Mucosa of rectum (tissue), 2 donors: ENCODE measurements around the gene ADAMTS17.

ENCODE experiments used
- H3K27ac ChIP-seq, 2 donors: one replicate each; pipeline ENCODE4 v1.7.0; 2013; ENCODE audit warnings: inconsistent platforms in 2 of 2, low read depth in 2 of 2, low read length in 2 of 2
- H3K27me3 ChIP-seq, 2 donors: one replicate each; pipeline ENCODE4 v1.7.0; 2013; ENCODE audit warnings: low read length in 2 of 2; ENCODE audit not compliant: control insufficient read depth in 2 of 2, insufficient read depth in 2 of 2
- H3K36me3 ChIP-seq, 2 donors: one replicate each; pipeline ENCODE4 v1.7.0; 2013; ENCODE audit warnings: low read length in 2 of 2; ENCODE audit not compliant: control insufficient read depth in 2 of 2, insufficient read depth in 2 of 2
- H3K4me1 ChIP-seq, 2 donors: one replicate each; pipeline ENCODE4 v1.7.0; 2013; ENCODE audit warnings: low read length in 2 of 2, mild to moderate bottlenecking in 1 of 2; ENCODE audit not compliant: control insufficient read depth in 2 of 2, insufficient read depth in 2 of 2
- H3K4me3 ChIP-seq, 2 donors: one replicate each; pipeline ENCODE4 v1.7.0; 2013; ENCODE audit warnings: low read length in 2 of 2
- H3K9ac ChIP-seq, 2 donors: one replicate each; pipeline ENCODE4 v1.7.0; 2013; ENCODE audit warnings: low read length in 2 of 2, low read depth in 1 of 2, mild to moderate bottlenecking in 1 of 2
- H3K9me3 ChIP-seq, 2 donors: one replicate each; pipeline ENCODE4 v1.7.0; 2013; ENCODE audit warnings: low read length in 2 of 2; ENCODE audit not compliant: control insufficient read depth in 2 of 2
- donor health status: healthy.
- donor health status: Normal muscosa, but diverticular disease.

Gene ADAMTS17

GRCh38 chr15:100211855-100212850, 129.6 kb downstream of the ADAMTS17 start:
- peak overlapping the region; percentile 33 to 38 for H3K4me3 ChIP-seq
- H3K9ac ChIP-seq: peak overlapping the region in 1 of 2 donors; percentile 11
- peak overlapping the region; percentile 40 to 67 for H3K27ac ChIP-seq
- H3K36me3 ChIP-seq: no peaks in the 10 kb centered on the region
- no peaks in the 10 kb centered on the region for H3K27me3 ChIP-seq
- H3K9me3 ChIP-seq: no peaks in the 10 kb centered on the region
- peaks cover 0 to 16% of the 10 kb centered on the region in 2 donors for H3K4me1 ChIP-seq

GRCh38 chr15:100210338-100210737, 131.4 kb downstream of the ADAMTS17 start:
- H3K9ac ChIP-seq: no peak overlapping the region

GRCh38 chr15:100208921-100209603, 132.7 kb downstream of the ADAMTS17 start:
- no peaks in the 10 kb centered on the region for H3K9me3 ChIP-seq
- no peak overlapping the region for H3K9ac ChIP-seq
- no peak overlapping the region for H3K4me3 ChIP-seq
- no peak overlapping the region for H3K27ac ChIP-seq
- no peaks in the 10 kb centered on the region for H3K36me3 ChIP-seq
- no peaks in the 10 kb centered on the region for H3K27me3 ChIP-seq
- peaks cover 5 to 36% of the 10 kb centered on the region in 2 donors for H3K4me1 ChIP-seq

More at GRCh38 chr15:100210338-100210737, 131.4 kb downstream of the ADAMTS17 start:
- no peaks in the 10 kb centered on the region for H3K36me3 ChIP-seq
- no peak overlapping the region for H3K4me3 ChIP-seq
- no peaks in the 10 kb centered on the region for H3K27me3 ChIP-seq
- H3K9me3 ChIP-seq: no peaks in the 10 kb centered on the region
- H3K27ac ChIP-seq: no peak overlapping the region
- H3K4me1 ChIP-seq: peaks cover 4 to 33% of the 10 kb centered on the region in 2 donors

GRCh38 chr15:100207053-100207452, 134.7 kb downstream of the ADAMTS17 start:
- no peaks in the 10 kb centered on the region for H3K36me3 ChIP-seq
- no peak overlapping the region for H3K27ac ChIP-seq

GRCh38 chr15:100206643-100207042, 135.1 kb downstream of the ADAMTS17 start:
- no peak overlapping the region for H3K27ac ChIP-seq
- no peak overlapping the region for H3K9ac ChIP-seq
- H3K27me3 ChIP-seq: no peaks in the 10 kb centered on the region

More at GRCh38 chr15:100207053-100207452, 134.7 kb downstream of the ADAMTS17 start:
- Histone ChIP-seq H3K4me1 (peaks cover 6 to 37% of the 10 kb centered on the region in 2 donors), H3K27me3 (no peaks in the 10 kb centered on the region), H3K9me3 (no peaks in the 10 kb centered on the region), H3K4me3 (no peak overlapping the region), H3K9ac (no peak overlapping the region)

DNA sequence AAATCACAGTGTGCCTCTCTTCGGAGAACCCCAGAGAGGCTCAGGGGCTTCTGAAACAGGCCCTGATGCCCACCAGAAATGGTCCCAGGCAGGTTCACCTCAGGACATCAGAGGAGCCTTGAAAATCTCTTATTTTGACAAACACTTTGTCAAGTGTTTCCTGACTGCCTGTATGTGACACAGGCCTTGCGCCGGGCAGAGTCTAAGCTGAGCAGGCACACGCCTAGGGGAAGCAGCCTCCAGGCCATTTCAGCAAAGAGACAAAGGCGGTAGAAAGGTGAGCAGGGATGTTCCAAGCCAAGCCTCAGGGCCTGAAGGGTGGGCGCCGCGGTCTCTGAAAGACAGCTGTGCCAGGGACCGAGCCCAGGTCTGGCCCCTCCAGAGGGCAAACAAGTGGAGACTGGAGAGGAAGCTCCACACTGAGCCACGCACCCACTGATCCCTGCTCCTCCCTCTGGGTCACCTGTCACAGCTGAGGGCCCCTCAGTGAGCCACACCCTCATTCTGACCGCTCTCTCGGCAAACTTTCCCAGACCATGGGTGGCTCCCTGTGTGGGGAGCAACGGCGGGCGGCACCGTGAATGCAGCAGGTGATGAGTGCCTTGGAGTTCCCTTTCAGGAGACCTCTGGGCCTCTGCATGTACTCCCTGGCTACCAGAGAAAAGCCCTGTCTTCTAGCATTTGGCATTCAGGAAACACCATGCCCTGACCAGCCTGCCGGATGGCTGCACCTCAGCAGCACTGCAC, 136.1 kb downstream of the ADAMTS17 start:
- H3K4me3 ChIP-seq: peak overlapping the region in 1 of 2 donors; percentile 7
- H3K27me3 ChIP-seq: no peaks in the 10 kb centered on the region
- no peaks in the 10 kb centered on the region for H3K9me3 ChIP-seq
- peak overlapping the region in 1 of 2 donors; percentile 13 for H3K9ac ChIP-seq
- peak overlapping the region in 1 of 2 donors; percentile 20 for H3K27ac ChIP-seq
- H3K4me1 ChIP-seq: peaks cover 12 to 39% of the 10 kb centered on the region in 2 donors
- H3K36me3 ChIP-seq: no peaks in the 10 kb centered on the region

More at GRCh38 chr15:100206643-100207042, 135.1 kb downstream of the ADAMTS17 start:
- H3K36me3 ChIP-seq: no peaks in the 10 kb centered on the region
- H3K9me3 ChIP-seq: no peaks in the 10 kb centered on the region
- no peak overlapping the region for H3K4me3 ChIP-seq
- peaks cover 10 to 37% of the 10 kb centered on the region in 2 donors for H3K4me1 ChIP-seq

DNA sequence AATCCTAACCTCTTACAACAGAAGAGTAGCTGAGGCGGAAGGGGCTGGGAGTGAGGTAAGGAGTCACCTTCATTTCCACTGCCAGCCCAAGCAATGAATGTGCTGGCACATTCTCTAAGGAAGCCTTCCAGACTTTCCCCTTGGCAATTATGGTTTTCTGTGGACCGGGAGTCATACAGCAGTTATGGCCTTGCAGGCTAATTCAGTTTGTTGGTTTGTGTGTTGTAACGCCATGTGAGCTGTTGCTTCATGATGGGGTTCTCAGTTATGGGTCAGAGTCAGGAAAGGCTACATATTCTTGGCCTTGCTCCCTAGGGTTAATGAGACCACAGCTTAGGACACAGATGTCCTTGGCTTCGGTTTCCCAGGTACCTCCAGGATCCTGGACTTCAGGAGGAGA, 137.0 kb downstream of the ADAMTS17 start:
- no peaks in the 10 kb centered on the region for H3K36me3 ChIP-seq
- H3K4me1 ChIP-seq: peaks cover 12 to 41% of the 10 kb centered on the region in 2 donors
- no peak overlapping the region for H3K9ac ChIP-seq
- H3K27ac ChIP-seq: no peak overlapping the region
- H3K4me3 ChIP-seq: no peak overlapping the region
- no peaks in the 10 kb centered on the region for H3K9me3 ChIP-seq
- no peaks in the 10 kb centered on the region for H3K27me3 ChIP-seq

DNA sequence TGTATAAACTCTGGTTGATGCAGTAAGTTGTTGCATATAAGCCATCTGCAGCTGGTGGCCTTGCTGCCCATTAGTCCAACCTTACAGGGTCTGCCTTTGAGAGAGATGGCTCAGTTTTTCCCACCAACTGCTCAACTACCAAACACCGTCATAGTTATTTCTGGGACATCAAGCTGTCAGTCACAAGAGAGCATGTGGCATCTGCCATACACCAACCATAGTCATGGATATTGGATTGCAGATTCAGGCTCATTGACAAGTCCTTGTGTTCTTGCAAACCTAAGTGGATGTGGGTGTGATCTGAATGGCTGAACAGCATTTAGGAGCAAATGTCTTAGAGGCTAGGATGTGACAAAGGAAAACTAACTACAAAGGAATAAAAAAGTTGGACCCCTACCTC, 137.6 kb downstream of the ADAMTS17 start:
- H3K36me3 ChIP-seq: no peaks in the 10 kb centered on the region
- no peak overlapping the region for H3K27ac ChIP-seq
- peaks cover 12 to 45% of the 10 kb centered on the region in 2 donors for H3K4me1 ChIP-seq
- no peaks in the 10 kb centered on the region for H3K27me3 ChIP-seq
- H3K9me3 ChIP-seq: no peaks in the 10 kb centered on the region
- no peak overlapping the region for H3K4me3 ChIP-seq
- no peak overlapping the region for H3K9ac ChIP-seq

DNA sequence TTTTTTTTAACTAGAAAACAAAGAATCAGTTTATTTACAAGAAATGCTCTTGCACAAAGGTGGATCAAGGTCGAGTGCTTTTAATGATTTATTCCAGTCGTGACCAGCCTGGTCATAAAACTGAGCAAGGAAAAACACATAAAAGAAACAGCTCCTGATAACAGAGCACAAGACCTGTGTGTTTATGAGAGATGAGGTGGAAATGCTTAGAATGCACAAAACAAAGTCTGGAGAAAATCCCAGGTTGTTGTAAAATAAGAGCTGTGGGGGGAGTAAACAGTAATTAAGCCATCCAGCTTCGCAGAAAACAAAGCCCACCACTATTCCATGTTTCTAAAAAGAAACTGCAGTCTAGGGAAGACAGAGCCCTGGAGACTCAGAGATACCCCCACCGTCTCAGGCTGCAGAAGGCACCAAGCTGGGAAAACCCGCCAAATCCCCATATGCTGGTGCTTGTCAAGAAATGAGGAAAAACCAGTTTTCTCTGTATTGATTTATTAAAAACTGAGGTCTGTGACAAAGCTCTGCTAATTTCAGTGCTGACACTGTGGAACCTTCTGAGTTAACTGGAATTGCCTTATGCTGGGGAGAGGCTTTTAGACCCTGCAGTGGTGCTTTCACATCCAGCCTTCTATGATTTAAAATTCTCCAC, 139.3 kb downstream of the ADAMTS17 start:
- H3K27ac ChIP-seq: no peak overlapping the region
- peak overlapping the region in 1 of 2 donors; percentile 29 for H3K4me3 ChIP-seq
- no peaks in the 10 kb centered on the region for H3K27me3 ChIP-seq
- H3K36me3 ChIP-seq: no peaks in the 10 kb centered on the region
- H3K4me1 ChIP-seq: peaks cover 12 to 45% of the 10 kb centered on the region in 2 donors
- no peaks in the 10 kb centered on the region for H3K9me3 ChIP-seq
- H3K9ac ChIP-seq: no peak overlapping the region
